Measurements from ENCODE around the gene NSRP1. TPM values are rescaled to one million over a fixed set of nuclear protein-coding genes. Genes with fewer than 3 reads are reported as not detected.
A peak's percentile ranks its signal among the peaks of the same experiment; 100 is the strongest.

NSRP1 gene
- total and polyA plus RNA-seq, 2 of the 13 experiments (the other 11 are each of a cell fraction or from before 2014, with no cell fraction given), result 7.0 to 14.3 TPM

- TF ChIP-seq TEF (CRISPR knock-in tag; IDR thresholded peaks at IDR 0.05) (no peak), FOXA3 (CRISPR knock-in tag; IDR thresholded peaks at IDR 0.05) (peak; percentile 60), CEBPB (IDR thresholded peaks at IDR 0.05; ENCODE audit: borderline replicate concordance, low read depth, low read length) (peak; percentile 39; the same call in 1 of the 2 replicates), ZNF605 (CRISPR knock-in tag; IDR thresholded peaks at IDR 0.05) (peak; percentile 70; the same call in 1 of the 2 replicates), FOXO4 (CRISPR knock-in tag; conservative IDR thresholded peaks at IDR 0.05) (no peak), ZFP62 (CRISPR knock-in tag; IDR thresholded peaks at IDR 0.05) (no peak), PTBP1 (IDR thresholded peaks at IDR 0.05; ENCODE audit: low read depth, low read length, poor library complexity, severe bottlenecking) (no peak), KDM3A (CRISPR knock-in tag; IDR thresholded peaks at IDR 0.05; ENCODE audit: low read depth) (peak; percentile 67; the same call in 1 of the 2 replicates), THAP9 (CRISPR knock-in tag; IDR thresholded peaks at IDR 0.05; ENCODE audit: borderline replicate concordance) (peak; percentile 97), ZSCAN20 (CRISPR knock-in tag; IDR thresholded peaks at IDR 0.05; ENCODE audit: borderline replicate concordance) (no peak), ZFP37 (CRISPR knock-in tag; IDR thresholded peaks at IDR 0.05; ENCODE audit: borderline replicate concordance) (peak; percentile 84; the same call in 1 of the 2 replicates), MIXL1 (CRISPR knock-in tag; IDR thresholded peaks at IDR 0.05) (no peak), ZMYM4 (CRISPR knock-in tag; IDR thresholded peaks at IDR 0.05) (peak; percentile 96), RAD51 (IDR thresholded peaks at IDR 0.05; ENCODE audit: borderline replicate concordance) (no peak), NCOR1 (IDR thresholded peaks at IDR 0.05; ENCODE audit: borderline replicate concordance, low read length) (no peak), ZNF879 (CRISPR knock-in tag; IDR thresholded peaks at IDR 0.05) (peak; percentile 77; the same call in 1 of the 2 replicates), ARID2 (CRISPR knock-in tag; IDR thresholded peaks at IDR 0.05; ENCODE audit: borderline replicate concordance) (peak; percentile 75; the same call in 1 of the 2 replicates), NFIB (CRISPR knock-in tag; IDR thresholded peaks at IDR 0.05; ENCODE audit: borderline replicate concordance) (no peak), KDM2A (CRISPR knock-in tag; IDR thresholded peaks at IDR 0.05; ENCODE audit: borderline replicate concordance, low read depth) (peak; percentile 77), FUBP1 (CRISPR knock-in tag; IDR thresholded peaks at IDR 0.05; ENCODE audit: borderline replicate concordance) (no peak)
These were observed at the start of gene NSRP1 (continued) for GRCh38 chr17:30116661-30117551.

Measured in HepG2 (cell line).